ENCODE data around the gene TRAPPC3L.

Gene TRAPPC3L

GRCh38 chr6:116531675-116532570 is 13.6 kb downstream of the TRAPPC3L start:
- Histone ChIP-seq H3K4me1 (ENCODE audit: insufficient read depth, low read length) (peaks cover 44% of the 10 kb centered on the region), H3K9ac (ENCODE audit: low read depth, low read length) (no peak overlapping the region), H3K4me3 (ENCODE audit: low read length) (no peak overlapping the region), H3K9me3 (ENCODE audit: insufficient read depth, low read depth, low read length) (no peaks in the 10 kb centered on the region), H3K27ac (ENCODE audit: low read depth, low read length) (no peak overlapping the region), H3K36me3 (ENCODE audit: insufficient read depth, low read length) (no peaks in the 10 kb centered on the region), H3K27me3 (ENCODE audit: insufficient read depth, low read length) (no peaks in the 10 kb centered on the region)
- 89% methylated on average over 8 of the region's 12 CpGs for WGBS

GRCh38 chr6:116530436-116530835 is 15.0 kb downstream of the TRAPPC3L start:
- Histone ChIP-seq H3K9ac (ENCODE audit: low read depth, low read length) (no peak overlapping the region), H3K36me3 (ENCODE audit: insufficient read depth, low read length) (no peaks in the 10 kb centered on the region), H3K4me3 (ENCODE audit: low read length) (no peak overlapping the region), H3K27ac (ENCODE audit: low read depth, low read length) (no peak overlapping the region), H3K4me1 (ENCODE audit: insufficient read depth, low read length) (peaks cover 44% of the 10 kb centered on the region), H3K27me3 (ENCODE audit: insufficient read depth, low read length) (no peaks in the 10 kb centered on the region), H3K9me3 (ENCODE audit: insufficient read depth, low read depth, low read length) (no peaks in the 10 kb centered on the region)
- whole genome bisulfite sequencing: 51% methylated on average over 2 of the region's 2 CpGs

GRCh38 chr6:116529466-116530290 is 15.8 kb downstream of the TRAPPC3L start:
- WGBS: 96% methylated on average over 2 of the region's 3 CpGs
- no peak overlapping the region for H3K9ac ChIP-seq (ENCODE audit: low read depth, low read length)
- peaks cover 48% of the 10 kb centered on the region for H3K4me1 ChIP-seq (ENCODE audit: insufficient read depth, low read length)
- no peaks in the 10 kb centered on the region for H3K9me3 ChIP-seq (ENCODE audit: insufficient read depth, low read depth, low read length)
- H3K4me3 ChIP-seq (ENCODE audit: low read length): no peak overlapping the region
- H3K27ac ChIP-seq (ENCODE audit: low read depth, low read length): no peak overlapping the region; the same call in 1 of the 2 replicates
- no peaks in the 10 kb centered on the region for H3K36me3 ChIP-seq (ENCODE audit: insufficient read depth, low read length)
- no peaks in the 10 kb centered on the region for H3K27me3 ChIP-seq (ENCODE audit: insufficient read depth, low read length)

- Histone ChIP-seq H3K9me3 (ENCODE audit: insufficient read depth, low read depth, low read length) (no peaks in the 10 kb centered on the region), H3K27me3 (ENCODE audit: insufficient read depth, low read length) (no peaks in the 10 kb centered on the region), H3K27ac (ENCODE audit: low read depth, low read length) (peak overlapping the region; percentile 11; the same call in 1 of the 2 replicates), H3K4me1 (ENCODE audit: insufficient read depth, low read length) (peaks cover 53% of the 10 kb centered on the region), H3K36me3 (ENCODE audit: insufficient read depth, low read length) (no peaks in the 10 kb centered on the region), H3K9ac (ENCODE audit: low read depth, low read length) (0 out of 2 replicates have a peak overlapping the region, but pooled peaks have one; percentile 10), H3K4me3 (ENCODE audit: low read length) (no peak overlapping the region)
- WGBS: 62% methylated on average over 3 of the region's 3 CpGs
Measured at GRCh38 chr6:116528780-116529179, 16.7 kb downstream of the TRAPPC3L start.

- Histone ChIP-seq H3K9me3 (ENCODE audit: insufficient read depth, low read depth, low read length) (no peaks in the 10 kb centered on the region), H3K9ac (ENCODE audit: low read depth, low read length) (no peak overlapping the region), H3K27ac (ENCODE audit: low read depth, low read length) (no peak overlapping the region; the same call in 1 of the 2 replicates), H3K36me3 (ENCODE audit: insufficient read depth, low read length) (no peaks in the 10 kb centered on the region), H3K27me3 (ENCODE audit: insufficient read depth, low read length) (no peaks in the 10 kb centered on the region), H3K4me3 (ENCODE audit: low read length) (no peak overlapping the region), H3K4me1 (ENCODE audit: insufficient read depth, low read length) (peaks cover 57% of the 10 kb centered on the region)
- WGBS: 100% methylated on average over 1 of the region's 1 CpG
Measured at GRCh38 chr6:116528133-116528532, 17.4 kb downstream of the TRAPPC3L start.

- Histone ChIP-seq H3K4me3 (ENCODE audit: low read length) (no peak overlapping the region), H3K4me1 (ENCODE audit: insufficient read depth, low read length) (peaks cover 37% of the 10 kb centered on the region), H3K27me3 (ENCODE audit: insufficient read depth, low read length) (no peaks in the 10 kb centered on the region), H3K27ac (ENCODE audit: low read depth, low read length) (0 out of 2 replicates have a peak overlapping the region, but pooled peaks have one; percentile 4), H3K36me3 (ENCODE audit: insufficient read depth, low read length) (no peaks in the 10 kb centered on the region), H3K9me3 (ENCODE audit: insufficient read depth, low read depth, low read length) (no peaks in the 10 kb centered on the region), H3K9ac (ENCODE audit: low read depth, low read length) (no peak overlapping the region)
- WGBS: 75% methylated on average over 1 of the region's 2 CpGs
Measured at GRCh38 chr6:116524236-116524635, 21.2 kb downstream of the TRAPPC3L start.

GRCh38 chr6:116522896-116523295 is 22.6 kb downstream of the TRAPPC3L start:
- Histone ChIP-seq H3K27me3 (ENCODE audit: insufficient read depth, low read length) (no peaks in the 10 kb centered on the region), H3K9me3 (ENCODE audit: insufficient read depth, low read depth, low read length) (no peaks in the 10 kb centered on the region), H3K36me3 (ENCODE audit: insufficient read depth, low read length) (no peaks in the 10 kb centered on the region), H3K4me3 (ENCODE audit: low read length) (no peak overlapping the region), H3K4me1 (ENCODE audit: insufficient read depth, low read length) (peaks cover 23% of the 10 kb centered on the region), H3K27ac (ENCODE audit: low read depth, low read length) (no peak overlapping the region), H3K9ac (ENCODE audit: low read depth, low read length) (no peak overlapping the region)
- 85% methylated on average over 2 of the region's 2 CpGs for WGBS

GRCh38 chr6:116518621-116519368 is 26.7 kb downstream of the TRAPPC3L start:
- H3K4me1 ChIP-seq (ENCODE audit: insufficient read depth, low read length): peaks cover 15% of the 10 kb centered on the region
- H3K27ac ChIP-seq (ENCODE audit: low read depth, low read length): no peak overlapping the region
- no peak overlapping the region for H3K9ac ChIP-seq (ENCODE audit: low read depth, low read length)
- H3K36me3 ChIP-seq (ENCODE audit: insufficient read depth, low read length): no peaks in the 10 kb centered on the region
- 97% methylated on average over 4 of the region's 4 CpGs for WGBS
- no peaks in the 10 kb centered on the region for H3K9me3 ChIP-seq (ENCODE audit: insufficient read depth, low read depth, low read length)
- H3K27me3 ChIP-seq (ENCODE audit: insufficient read depth, low read length): no peaks in the 10 kb centered on the region
- H3K4me3 ChIP-seq (ENCODE audit: low read length): no peak overlapping the region

GRCh38 chr6:116515141-116515540 is 30.3 kb downstream of the TRAPPC3L start:
- H3K4me3 ChIP-seq (ENCODE audit: low read length): no peak overlapping the region
- H3K27me3 ChIP-seq (ENCODE audit: insufficient read depth, low read length): no peaks in the 10 kb centered on the region
- peaks cover 21% of the 10 kb centered on the region for H3K4me1 ChIP-seq (ENCODE audit: insufficient read depth, low read length)
- no peak overlapping the region for H3K27ac ChIP-seq (ENCODE audit: low read depth, low read length)
- H3K9me3 ChIP-seq (ENCODE audit: insufficient read depth, low read depth, low read length): no peaks in the 10 kb centered on the region
- no peak overlapping the region for H3K9ac ChIP-seq (ENCODE audit: low read depth, low read length)
- H3K36me3 ChIP-seq (ENCODE audit: insufficient read depth, low read length): no peaks in the 10 kb centered on the region

- H3K27ac ChIP-seq (ENCODE audit: low read depth, low read length): no peak overlapping the region
- no peaks in the 10 kb centered on the region for H3K9me3 ChIP-seq (ENCODE audit: insufficient read depth, low read depth, low read length)
- 85% methylated on average over 4 of the region's 4 CpGs for WGBS
- peaks cover 21% of the 10 kb centered on the region for H3K4me1 ChIP-seq (ENCODE audit: insufficient read depth, low read length)
- no peak overlapping the region for H3K9ac ChIP-seq (ENCODE audit: low read depth, low read length)
- no peaks in the 10 kb centered on the region for H3K36me3 ChIP-seq (ENCODE audit: insufficient read depth, low read length)
- no peak overlapping the region for H3K4me3 ChIP-seq (ENCODE audit: low read length)
- H3K27me3 ChIP-seq (ENCODE audit: insufficient read depth, low read length): no peaks in the 10 kb centered on the region
Measured at GRCh38 chr6:116514111-116514510, 31.4 kb downstream of the TRAPPC3L start.

All from HUES64 (cell line).